NCI-H345 (cell line): Measurements from ENCODE around the gene YY1AP1.
"Not testable (repeated sequence)": the region's sequence is repeated elsewhere in the genome, so short reads cannot be mapped to it uniquely, and the experiment has no call there.

Experiments used
- DNase-seq: peaks from one replicate; lab custom pipeline; 2025; lab: John Stamatoyannopoulos, UW

The YY1AP1 gene

GRCh38 chr1:155645034-155645598 lies 43.5 kb downstream of the YY1AP1 start:
- peak; percentile 48 for DNase-seq

- DNase-seq: no peak
Measured at GRCh38 chr1:155643230-155643629, 45.3 kb downstream of the YY1AP1 start.

GRCh38 chr1:155642559-155643180 lies 45.9 kb downstream of the YY1AP1 start:
- not testable (repeated sequence) for DNase-seq

GRCh38 chr1:155640367-155640766 lies 48.2 kb downstream of the YY1AP1 start:
- no peak for DNase-seq

- DNase-seq: no peak
Measured at GRCh38 chr1:155636397-155637153, 52.0 kb downstream of the YY1AP1 start.

GRCh38 chr1:155626428-155626827 lies 62.1 kb downstream of the YY1AP1 start:
- DNase-seq: not testable (repeated sequence)

- no peak for DNase-seq
Measured at GRCh38 chr1:155623357-155623756, 65.2 kb downstream of the YY1AP1 start.

GRCh38 chr1:155622191-155622590 lies 66.4 kb downstream of the YY1AP1 start:
- DNase-seq: no peak

- DNase-seq: not testable (repeated sequence)
Measured at GRCh38 chr1:155613226-155613625, 75.3 kb downstream of the YY1AP1 start.

GRCh38 chr1:155610257-155610647 lies 78.3 kb downstream of the YY1AP1 start:
- not testable (repeated sequence) for DNase-seq

- DNase-seq: peak; percentile 100
Measured at GRCh38 chr1:155609515-155610256, 78.9 kb downstream of the YY1AP1 start, which contains the start of gene MSTO1. TSS of gene MSTO1 (plus strand) at chr1:155610218. CDS start at chr1:155610249, 31 bp downstream.
